Breast epithelium (tissue), 3 donors: ENCODE data around the gene GNAQ.

ENCODE experiments used
- POLR2AphosphoS5 ChIP-seq, 3 donors: sonication (generic); formaldehyde crosslinking; IDR thresholded peaks; one replicate each; pipeline ENCODE4 v1.6.1; 2017; ENCODE audit warnings: antibody characterized with exemption in 3 of 3
- TF ChIP-seq, protein P1 (sequence below), 3 donors: fragments of 450-650 bp; IDR thresholded peaks; one replicate each; pipeline ENCODE4 v1.5.1; 2016 to 2017; ENCODE audit warnings: antibody characterized with exemption in 3 of 3, mild to moderate bottlenecking in 3 of 3, moderate library complexity in 3 of 3

DNA sequence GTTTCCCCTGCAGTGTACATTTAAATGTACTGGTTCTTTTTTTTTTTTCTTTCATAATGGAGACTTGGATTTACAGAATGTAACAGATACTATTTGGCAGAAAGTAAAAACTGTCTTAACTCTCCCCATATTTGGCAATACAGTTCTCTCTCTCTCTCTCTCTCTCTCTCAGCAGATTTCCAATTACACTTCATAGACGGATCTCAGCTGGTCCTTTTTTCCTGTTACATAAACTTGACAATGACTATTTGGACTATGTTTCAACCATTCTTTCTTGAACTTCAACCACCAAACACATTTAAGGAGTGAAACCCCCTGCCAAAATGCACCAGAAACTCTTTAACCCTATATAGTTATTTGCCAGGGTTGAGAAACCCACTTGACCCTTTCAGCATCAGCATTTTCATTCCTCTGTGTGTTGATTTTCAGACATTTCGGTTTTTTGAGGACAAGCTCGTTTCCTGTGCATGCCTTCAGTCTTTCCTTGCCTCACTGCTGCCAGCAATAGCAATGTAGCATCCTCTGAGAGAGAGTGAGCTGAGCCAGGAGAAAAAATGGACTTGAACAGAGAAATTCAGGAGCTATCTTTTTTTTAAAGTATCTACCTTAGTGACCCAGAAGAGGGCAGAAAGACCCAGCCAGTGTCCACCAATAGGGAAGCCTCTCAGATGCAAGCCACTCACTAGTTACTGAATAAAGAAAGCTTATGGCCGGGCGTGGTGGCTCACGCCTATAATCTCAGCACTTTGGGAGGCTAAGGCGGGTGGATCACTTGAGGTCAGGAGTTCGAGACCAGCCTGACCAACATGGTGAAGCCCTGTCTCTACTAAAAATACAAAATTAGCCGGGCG lies 357.4 kb downstream of the GNAQ start:
- TF ChIP-seq, protein P1, sequence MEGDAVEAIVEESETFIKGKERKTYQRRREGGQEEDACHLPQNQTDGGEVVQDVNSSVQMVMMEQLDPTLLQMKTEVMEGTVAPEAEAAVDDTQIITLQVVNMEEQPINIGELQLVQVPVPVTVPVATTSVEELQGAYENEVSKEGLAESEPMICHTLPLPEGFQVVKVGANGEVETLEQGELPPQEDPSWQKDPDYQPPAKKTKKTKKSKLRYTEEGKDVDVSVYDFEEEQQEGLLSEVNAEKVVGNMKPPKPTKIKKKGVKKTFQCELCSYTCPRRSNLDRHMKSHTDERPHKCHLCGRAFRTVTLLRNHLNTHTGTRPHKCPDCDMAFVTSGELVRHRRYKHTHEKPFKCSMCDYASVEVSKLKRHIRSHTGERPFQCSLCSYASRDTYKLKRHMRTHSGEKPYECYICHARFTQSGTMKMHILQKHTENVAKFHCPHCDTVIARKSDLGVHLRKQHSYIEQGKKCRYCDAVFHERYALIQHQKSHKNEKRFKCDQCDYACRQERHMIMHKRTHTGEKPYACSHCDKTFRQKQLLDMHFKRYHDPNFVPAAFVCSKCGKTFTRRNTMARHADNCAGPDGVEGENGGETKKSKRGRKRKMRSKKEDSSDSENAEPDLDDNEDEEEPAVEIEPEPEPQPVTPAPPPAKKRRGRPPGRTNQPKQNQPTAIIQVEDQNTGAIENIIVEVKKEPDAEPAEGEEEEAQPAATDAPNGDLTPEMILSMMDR (IDR thresholded peaks at IDR 0.05), result no peak
- no peak for TF ChIP-seq POLR2AphosphoS5 (IDR thresholded peaks at IDR 0.05)
